NCI-H2227 (cell line): Measurements from ENCODE around the gene ZFP36L1.
A peak's percentile ranks its signal among the peaks of the same experiment; 100 is the strongest.

Source experiments
- DNase-seq: peaks from one replicate; lab custom pipeline; 2025; ENCODE audit not compliant: unreplicated experiment; lab: John Stamatoyannopoulos, UW

ZFP36L1 gene

GRCh38 chr14:68792979-68793733 lies at the start of gene ZFP36L1:
ZFP36L1 (minus strand) TSS chr14:68793067; CDS start chr14:68792938, 129 bp downstream.
- DNase-seq = peak; percentile 74

GRCh38 chr14:68842298-68842697 lies 49.4 kb upstream of the ZFP36L1 start:
- DNase-seq = no peak

- no peak for DNase-seq
Observed at GRCh38 chr14:68841016-68841809, 48.3 kb upstream of the ZFP36L1 start.

- DNase-seq = no peak
Observed at GRCh38 chr14:68840454-68840853, 47.6 kb upstream of the ZFP36L1 start.

- no peak for DNase-seq
Observed at GRCh38 chr14:68836082-68836481, 43.2 kb upstream of the ZFP36L1 start.

GRCh38 chr14:68834816-68835215 lies 41.9 kb upstream of the ZFP36L1 start:
- no peak for DNase-seq

- DNase-seq = no peak
Observed at GRCh38 chr14:68828698-68829097, 35.8 kb upstream of the ZFP36L1 start.

- DNase-seq = no peak
Observed at GRCh38 chr14:68825729-68826128, 32.9 kb upstream of the ZFP36L1 start.

GRCh38 chr14:68824517-68825347 lies 31.9 kb upstream of the ZFP36L1 start:
- peak; percentile 71 for DNase-seq

- DNase-seq = no peak
Observed at GRCh38 chr14:68824207-68824516, 31.3 kb upstream of the ZFP36L1 start.

GRCh38 chr14:68823434-68824206 lies 30.8 kb upstream of the ZFP36L1 start:
- DNase-seq = no peak

- DNase-seq = no peak
Observed at GRCh38 chr14:68822926-68823325, 30.1 kb upstream of the ZFP36L1 start.

- DNase-seq = no peak
Observed at GRCh38 chr14:68822132-68822651, 29.3 kb upstream of the ZFP36L1 start.

GRCh38 chr14:68820999-68821683 lies 28.3 kb upstream of the ZFP36L1 start:
- DNase-seq = no peak

GRCh38 chr14:68820536-68820935 lies 27.7 kb upstream of the ZFP36L1 start:
- no peak for DNase-seq

GRCh38 chr14:68820119-68820518 lies 27.3 kb upstream of the ZFP36L1 start:
- no peak for DNase-seq

- DNase-seq = peak; percentile 56
Observed at GRCh38 chr14:68819260-68819691, 26.4 kb upstream of the ZFP36L1 start.

- no peak for DNase-seq
Observed at GRCh38 chr14:68817506-68818212, 24.8 kb upstream of the ZFP36L1 start.

- no peak for DNase-seq
Observed at GRCh38 chr14:68816943-68817430, 24.1 kb upstream of the ZFP36L1 start.
